Vagina (tissue), 2 donors: ENCODE results near the gene OR2M3.

Source experiments
- POLR2A ChIP-seq, 2 donors: fragments of 450-650 bp; IDR thresholded peaks; one replicate each; pipeline ENCODE4 v1.6.1; 2017; ENCODE audit warnings: antibody characterized with exemption in 2 of 2, mild to moderate bottlenecking in 2 of 2, moderate library complexity in 2 of 2
- TF ChIP-seq, protein P1 (sequence below), 3 experiments: fragments of 450-650 bp in 2 of 3; fragments of 200-600 bp in 1 of 3; sonication (generic) in 1 of 3; IDR thresholded peaks; one replicate each; pipeline ENCODE4 v1.5.1; 2017 to 2019; ENCODE audit warnings: antibody characterized with exemption in 3 of 3, mild to moderate bottlenecking in 2 of 3, moderate library complexity in 2 of 3

DNA sequence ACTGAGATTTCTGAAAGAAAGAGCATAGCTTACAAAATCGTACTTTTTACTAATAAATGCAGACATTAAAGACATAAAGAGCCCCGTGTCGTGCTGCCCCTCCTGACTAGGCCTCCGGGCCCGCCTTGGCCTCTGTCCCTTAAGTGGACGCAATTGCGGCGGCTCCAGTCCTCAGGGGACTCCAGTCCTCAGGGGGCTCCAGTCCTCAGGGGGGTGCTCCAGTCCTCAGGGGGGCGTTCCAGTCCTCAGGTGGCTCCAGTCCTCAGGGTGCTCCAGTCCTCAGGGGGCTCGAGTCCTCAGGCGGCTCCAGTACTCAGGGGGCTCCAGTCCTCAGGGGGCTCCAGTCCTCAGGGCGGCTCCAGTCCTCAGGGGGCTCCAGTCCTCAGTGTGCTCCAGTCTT, 33.0 kb upstream of the OR2M3 start:
- TF ChIP-seq, protein P1, sequence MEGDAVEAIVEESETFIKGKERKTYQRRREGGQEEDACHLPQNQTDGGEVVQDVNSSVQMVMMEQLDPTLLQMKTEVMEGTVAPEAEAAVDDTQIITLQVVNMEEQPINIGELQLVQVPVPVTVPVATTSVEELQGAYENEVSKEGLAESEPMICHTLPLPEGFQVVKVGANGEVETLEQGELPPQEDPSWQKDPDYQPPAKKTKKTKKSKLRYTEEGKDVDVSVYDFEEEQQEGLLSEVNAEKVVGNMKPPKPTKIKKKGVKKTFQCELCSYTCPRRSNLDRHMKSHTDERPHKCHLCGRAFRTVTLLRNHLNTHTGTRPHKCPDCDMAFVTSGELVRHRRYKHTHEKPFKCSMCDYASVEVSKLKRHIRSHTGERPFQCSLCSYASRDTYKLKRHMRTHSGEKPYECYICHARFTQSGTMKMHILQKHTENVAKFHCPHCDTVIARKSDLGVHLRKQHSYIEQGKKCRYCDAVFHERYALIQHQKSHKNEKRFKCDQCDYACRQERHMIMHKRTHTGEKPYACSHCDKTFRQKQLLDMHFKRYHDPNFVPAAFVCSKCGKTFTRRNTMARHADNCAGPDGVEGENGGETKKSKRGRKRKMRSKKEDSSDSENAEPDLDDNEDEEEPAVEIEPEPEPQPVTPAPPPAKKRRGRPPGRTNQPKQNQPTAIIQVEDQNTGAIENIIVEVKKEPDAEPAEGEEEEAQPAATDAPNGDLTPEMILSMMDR (IDR thresholded peaks at IDR 0.05): no peak
- TF ChIP-seq POLR2A (IDR thresholded peaks at IDR 0.05): no peak
